Measurements from ENCODE around the gene C11orf52.
A peak's percentile ranks its signal among the peaks of the same experiment; 100 is the strongest.
"Not testable (repeated sequence)": the region's sequence is repeated elsewhere in the genome, so short reads cannot be mapped to it uniquely, and the experiment has no call there.

Gene C11orf52, protein sequence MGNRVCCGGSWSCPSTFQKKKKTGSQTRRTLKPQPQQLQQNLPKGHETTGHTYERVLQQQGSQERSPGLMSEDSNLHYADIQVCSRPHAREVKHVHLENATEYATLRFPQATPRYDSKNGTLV

DNA sequence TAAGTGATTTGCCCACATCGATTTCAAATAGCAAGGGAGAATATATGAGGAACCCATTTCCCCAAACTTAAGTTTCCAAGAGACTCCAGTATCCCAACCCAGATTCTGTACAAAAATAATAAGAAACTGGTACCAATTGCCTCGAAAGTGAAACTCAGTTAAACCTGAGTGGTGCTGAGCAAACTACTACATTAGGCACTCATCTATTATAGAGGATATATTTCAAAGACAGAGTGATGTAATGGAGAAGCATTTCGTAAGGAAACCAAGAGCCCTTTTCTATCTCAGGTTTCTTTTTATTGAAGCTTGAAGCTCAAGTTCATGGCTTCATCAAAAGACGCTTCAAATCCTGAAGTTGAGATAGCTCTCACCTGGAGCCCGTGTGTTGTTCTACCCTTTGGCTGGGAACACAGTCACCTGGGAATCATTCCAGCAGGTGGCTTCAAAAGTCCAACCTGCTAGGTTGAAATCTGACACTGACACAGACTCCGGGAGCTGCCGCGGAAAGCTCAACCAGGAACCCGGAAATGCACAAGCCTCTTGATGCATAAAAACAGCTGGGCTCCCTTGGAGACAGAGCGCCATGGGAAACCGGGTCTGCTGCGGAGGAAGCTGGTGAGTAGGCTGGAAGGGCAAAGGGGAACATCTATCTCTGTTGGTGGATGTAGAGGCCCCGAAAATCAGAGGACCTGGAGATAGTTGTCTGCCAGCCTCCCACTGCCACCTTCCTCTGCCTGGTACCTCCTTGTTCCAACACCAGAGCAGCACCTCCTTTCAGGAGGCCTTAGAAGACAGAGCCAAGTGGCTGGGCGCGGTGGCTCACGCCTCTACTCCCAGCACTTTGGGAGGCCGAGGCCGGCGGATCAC lies at the start of gene C11orf52:
Gene C11orf52, plus strand, starts transcription at position 524 of the 867 bp plus-strand sequence. Its CDS starts 60 bp downstream, at position 584.
- intact Hi-C loops (cut with DNase I): no loop called here
- peak in 1 of 42 donors; percentile 37 for DNase-seq

DNA sequence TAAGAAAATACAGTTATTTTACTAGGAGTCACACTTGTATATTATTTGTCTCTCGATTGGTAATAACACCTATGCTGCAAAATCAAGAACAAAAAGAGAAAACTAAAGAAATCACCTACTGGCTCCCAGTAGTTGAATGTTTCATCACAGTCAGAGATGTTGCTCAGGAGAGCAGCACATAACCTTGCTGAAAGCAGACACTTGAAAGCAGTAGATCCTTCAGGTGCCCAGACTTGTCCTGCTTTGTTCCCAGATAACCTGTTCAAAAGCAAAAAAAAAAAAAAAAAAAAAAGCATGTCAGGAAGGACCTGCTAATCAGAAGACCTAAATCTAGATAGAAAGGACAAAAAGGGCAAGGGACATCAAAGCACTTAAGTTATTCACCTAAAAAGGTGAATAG lies 48.6 kb upstream of the C11orf52 start:
- no peak for DNase-seq
- intact Hi-C loops (cut with DNase I): loop anchor here (10.0 kb wide), 1 partner anchor 215 kb away; the partner anchor contains the start of genes SDHD and TIMM8B

DNA sequence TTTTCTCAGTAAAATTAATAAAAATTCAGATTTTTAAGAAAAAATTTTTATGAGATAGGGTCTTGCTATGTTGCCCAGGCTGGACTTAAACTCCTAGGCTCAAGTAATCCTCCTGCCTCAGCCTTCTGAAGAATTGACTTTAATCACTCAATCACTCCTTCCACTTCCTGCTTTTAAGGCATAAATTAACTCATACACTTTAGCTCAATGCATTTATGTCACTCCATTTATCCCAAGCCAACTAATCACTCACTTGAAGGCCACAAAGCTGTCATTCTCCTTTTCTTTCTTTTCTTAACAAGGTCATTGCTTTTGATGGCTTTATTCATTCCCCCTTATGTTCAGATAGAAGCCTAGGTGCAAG lies 48.2 kb upstream of the C11orf52 start:
- intact Hi-C loops (cut with DNase I): loop anchor here (10.0 kb wide), 1 partner anchor 214 kb away; the partner anchor contains the start of genes SDHD and TIMM8B
- no peak for DNase-seq

DNA sequence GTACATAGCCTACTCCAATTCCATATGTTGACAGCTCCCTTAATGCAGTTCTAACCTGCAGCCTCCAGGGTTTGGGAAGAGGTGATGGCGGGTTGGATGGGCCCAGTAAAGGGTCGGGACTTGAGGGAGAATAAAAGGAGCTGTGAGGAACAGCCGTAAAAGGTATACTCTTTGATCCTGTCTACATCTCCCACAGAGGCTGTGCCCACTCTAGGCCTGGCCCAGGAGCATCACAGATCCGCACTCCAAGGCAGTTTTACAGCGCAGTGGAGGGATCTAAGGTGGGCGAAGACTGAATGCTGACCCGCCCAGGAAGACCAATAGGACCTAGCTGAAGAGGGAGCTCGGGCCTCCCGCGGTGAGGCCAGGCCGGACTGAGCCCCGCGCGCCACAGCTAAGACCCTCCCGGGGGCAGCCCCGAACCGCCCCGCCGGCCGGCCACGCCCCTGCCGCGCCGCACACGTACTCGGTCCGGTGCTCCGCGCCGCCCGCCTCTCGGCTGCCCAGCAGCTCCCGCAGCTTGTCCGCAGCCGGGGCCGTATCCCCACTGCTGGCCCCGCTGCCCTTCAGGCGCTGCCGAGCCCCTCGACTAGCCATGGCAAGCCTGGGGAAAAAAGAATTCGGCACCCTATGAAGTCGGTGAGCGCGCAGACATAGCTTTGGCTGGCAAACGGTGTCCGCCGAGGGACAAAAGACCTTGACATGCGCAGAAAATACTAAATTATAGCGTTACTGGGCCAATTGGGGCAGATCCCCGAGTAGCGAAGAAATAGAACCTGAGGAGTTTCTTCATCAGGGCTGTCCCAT lies 47.6 kb upstream of the C11orf52 start, which contains the start of gene ALG9:
Gene ALG9, minus strand, starts transcription at position 696 of the 807 bp plus-strand sequence. Its CDS starts 99 bp downstream, at position 597.
- intact Hi-C loops (cut with DNase I): loop anchor here (10.0 kb wide), 1 partner anchor 214 kb away; the partner anchor contains the start of genes SDHD and TIMM8B
- peak; percentile 67 to 95 (median 86) for DNase-seq

DNA sequence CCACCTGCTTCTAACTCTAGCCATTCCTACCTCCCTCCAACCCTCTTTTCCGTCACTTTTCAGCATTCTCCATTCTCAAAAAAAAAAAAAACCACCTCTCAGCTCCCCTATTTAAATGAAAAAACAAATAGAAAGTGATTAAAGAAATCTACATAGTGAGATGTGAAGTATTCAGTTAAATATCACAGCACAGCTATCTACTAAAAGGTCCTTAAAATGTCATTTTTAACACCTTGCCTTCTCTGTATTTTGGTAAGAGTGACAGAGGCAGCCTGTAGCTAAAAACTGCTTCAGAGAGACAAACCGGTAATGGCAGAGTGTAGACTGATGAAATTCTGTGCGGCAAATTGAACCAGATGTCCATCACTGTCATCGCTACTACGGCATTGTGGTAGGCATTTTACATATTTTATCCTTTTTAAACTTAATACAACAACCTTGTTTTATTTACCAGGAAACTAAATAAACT lies 47.0 kb upstream of the C11orf52 start:
- DNase-seq: no peak
- intact Hi-C loops (cut with DNase I): loop anchor here (10.0 kb wide), 1 partner anchor 213 kb away; the partner anchor contains the start of genes SDHD and TIMM8B

DNA sequence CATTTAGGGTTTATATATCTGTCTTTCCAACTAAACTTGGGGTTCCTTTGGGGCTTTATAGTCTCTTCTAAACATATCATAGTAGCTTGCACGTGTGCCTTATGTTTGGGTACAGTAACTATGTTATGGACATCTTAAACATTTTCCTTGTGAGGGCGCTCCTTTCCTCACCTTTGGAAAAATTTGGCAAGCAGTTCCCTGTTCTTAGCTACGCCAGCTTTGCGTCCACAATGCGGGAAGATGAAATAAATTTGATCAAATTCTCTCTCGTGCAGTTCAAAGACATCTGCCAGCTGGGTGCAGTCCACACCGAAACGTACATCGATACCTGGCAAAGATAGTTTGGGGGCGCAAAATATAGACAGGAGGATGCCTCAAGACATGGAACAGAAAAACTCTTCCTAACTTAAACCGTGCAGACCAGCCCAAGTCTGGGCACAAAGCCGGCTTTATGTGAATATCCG lies 40.3 kb upstream of the C11orf52 start:
- peak in 4 of 42 donors; percentile 10 to 30 (median 14) for DNase-seq
- intact Hi-C loops (cut with DNase I): loop anchor here (5.0 to 10.0 kb wide), 3 partner anchors 49 to 206 kb away; partner anchors contain the start of genes SDHD and TIMM8B

DNA sequence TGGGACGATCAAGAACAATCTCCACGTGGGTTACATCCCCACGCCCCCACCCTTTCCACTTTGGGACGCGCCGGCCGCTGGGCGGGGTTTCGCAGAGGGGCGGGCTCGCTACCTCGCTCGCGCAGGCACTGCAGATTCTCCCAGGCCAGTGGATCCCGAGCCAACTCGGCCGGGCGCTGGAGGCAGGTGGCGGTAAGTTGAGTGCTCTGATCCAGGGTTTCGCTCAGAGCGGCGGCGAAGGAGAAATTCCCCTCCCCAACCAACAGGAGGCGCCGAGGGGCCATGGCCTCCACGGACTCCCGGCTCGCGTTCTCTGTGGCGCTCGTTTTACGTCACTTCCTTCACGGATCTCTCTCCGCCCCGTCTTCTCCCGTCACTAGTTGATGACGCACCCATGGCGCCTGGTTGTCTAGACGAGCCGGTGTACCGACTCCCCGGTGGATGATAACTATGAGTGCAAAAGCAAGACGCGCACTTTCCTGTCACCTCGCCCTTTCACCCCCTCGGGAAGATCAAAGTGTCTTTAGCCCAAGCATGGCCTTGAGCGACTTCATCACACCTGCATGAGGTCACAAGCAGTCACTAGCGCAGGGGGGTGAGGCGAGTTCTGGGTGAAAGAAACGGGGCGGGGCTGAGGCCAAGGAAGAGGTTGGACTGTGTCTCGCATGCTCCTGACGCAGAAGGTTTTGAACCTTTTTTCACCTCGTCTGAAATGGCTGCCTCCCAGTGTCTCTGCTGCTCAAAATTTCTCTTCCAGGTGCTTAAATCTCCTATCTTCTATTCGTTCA lies 39.7 kb upstream of the C11orf52 start, which contains the start of the genes CFAP68 and FDXACB1:
Gene CFAP68, plus strand, starts transcription at position 693 of the 788 bp plus-strand sequence. Its CDS starts 20 bp downstream, at position 713.
Gene FDXACB1, minus strand, starts transcription at position 317 of the 788 bp plus-strand sequence. Its CDS starts 33 bp downstream, at position 284.
- peak; percentile 94 to 99 (median 98) for DNase-seq
- intact Hi-C loops (cut with DNase I): loop anchor here (5.0 to 10.0 kb wide), 3 partner anchors 48 to 206 kb away; partner anchors contain the start of genes SDHD and TIMM8B

DNA sequence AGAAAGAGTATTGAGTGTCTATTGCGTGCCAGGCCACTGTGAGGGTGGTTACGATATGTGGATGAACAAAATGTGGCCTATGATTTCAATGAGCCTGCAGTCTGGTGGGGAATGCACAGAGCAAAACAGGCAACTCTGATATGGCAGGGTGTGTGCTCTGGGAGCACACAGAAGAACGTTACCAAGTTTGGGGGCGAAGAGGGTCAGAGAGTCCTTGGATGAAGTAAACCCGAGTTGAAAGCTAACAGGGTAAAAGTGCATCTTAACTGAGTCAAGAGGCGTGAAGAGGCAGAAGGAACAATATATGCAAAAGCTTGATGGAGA lies 39.1 kb upstream of the C11orf52 start:
- no peak for DNase-seq
- intact Hi-C loops (cut with DNase I): loop anchor here (5.0 to 10.0 kb wide), 3 partner anchors 48 to 205 kb away; partner anchors contain the start of genes SDHD and TIMM8B

DNA sequence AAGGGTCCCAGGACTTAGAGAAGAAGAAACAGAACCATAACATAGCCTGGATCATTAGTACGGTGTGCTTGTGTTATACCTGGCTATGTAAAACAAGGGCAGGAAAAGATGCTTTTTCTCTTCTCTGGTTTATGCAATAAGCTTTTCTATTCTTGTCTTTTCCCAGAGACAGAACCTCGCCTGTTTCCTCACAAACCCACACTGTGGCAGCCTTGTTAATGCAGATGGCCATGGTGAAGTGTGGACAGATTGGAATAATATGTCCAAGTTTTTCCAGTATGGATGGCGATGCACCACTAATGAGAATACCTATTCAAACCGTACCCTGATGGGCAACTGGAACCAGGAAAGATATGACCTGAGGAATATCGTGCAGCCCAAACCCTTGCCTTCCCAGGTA lies 36.5 kb upstream of the C11orf52 start:
- DNase-seq: no peak
- intact Hi-C loops (cut with DNase I): no loop called here

DNA sequence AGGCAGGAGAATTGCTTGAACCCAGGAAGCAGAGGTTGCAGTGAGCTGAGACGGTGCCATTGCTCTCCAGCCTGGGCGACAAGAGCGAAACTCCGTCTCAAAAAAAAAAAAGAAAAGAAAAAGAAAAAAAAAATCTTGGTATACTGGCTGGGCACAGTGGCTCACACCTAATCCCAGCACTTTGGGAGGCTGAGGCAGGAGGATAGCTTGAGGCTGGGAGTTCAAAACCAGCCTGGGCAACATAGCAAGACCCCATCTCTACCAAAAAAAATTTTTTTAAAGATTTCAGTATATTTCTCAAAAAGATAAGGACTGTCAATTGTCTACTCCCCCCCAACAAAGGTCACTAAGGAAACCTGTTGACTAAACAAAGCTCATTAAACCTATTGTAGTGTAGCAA lies 33.7 kb upstream of the C11orf52 start:
- DNase-seq; intact Hi-C loops (cut with DNase I): not testable (repeated sequence)

DNA sequence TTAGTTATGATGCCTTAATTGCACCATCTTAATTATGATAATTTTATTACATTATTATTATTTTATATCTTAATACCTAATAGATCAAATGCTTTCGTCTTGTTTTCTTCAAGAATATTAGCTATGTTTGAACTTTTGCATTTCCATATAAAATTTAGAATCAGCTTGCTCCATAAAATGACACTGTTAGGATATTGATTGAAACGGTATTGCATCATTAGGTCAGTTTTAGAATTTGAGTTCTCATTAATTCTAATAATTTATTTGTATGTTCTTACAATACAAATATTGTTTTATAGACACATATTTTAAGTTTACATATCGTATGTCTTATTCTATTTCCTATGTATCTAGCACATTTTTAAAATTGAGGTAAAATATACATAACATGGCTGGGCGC lies 32.7 kb upstream of the C11orf52 start:
- intact Hi-C loops (cut with DNase I): no loop called here
- no peak for DNase-seq

DNA sequence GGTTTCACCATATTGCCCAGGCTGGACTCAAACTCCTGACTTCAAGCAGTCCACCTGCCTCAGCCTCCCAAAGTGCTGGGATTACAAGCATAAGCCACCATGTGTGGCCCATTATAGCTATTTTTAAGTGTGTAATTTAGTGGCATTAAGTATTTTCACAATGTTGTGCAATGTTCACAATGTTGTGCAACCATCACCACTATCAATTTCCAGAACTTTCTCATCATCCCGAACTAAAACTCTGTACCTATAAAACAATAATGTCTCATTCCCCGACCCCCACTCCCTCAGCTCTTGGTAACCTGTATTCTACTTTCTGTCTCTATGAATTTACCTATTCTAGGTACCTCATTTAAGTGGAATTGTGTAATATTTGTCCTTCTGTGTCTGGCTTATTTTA lies 31.9 kb upstream of the C11orf52 start:
- no peak for DNase-seq
- intact Hi-C loops (cut with DNase I): no loop called here

DNA sequence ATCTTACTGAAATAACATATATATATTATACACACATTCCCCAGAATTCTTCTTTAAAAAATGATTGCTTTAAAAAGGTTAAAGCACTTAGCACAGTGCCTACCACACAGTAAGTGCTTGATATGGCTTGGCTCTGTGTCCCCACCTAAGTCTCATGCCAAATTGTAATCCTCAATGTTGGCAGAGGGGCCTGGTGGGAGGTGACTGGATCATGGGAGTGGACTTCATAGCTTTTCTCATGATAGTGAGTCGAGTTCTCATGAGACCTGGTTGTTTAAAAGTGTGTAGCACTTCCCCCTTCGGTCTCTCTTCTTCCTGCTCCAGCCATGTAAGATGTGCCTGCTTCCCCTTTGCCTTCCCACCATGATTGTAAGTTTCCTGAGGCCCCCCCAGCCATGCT lies 13.3 kb upstream of the C11orf52 start:
- DNase-seq: no peak
- intact Hi-C loops (cut with DNase I): no loop called here

DNA sequence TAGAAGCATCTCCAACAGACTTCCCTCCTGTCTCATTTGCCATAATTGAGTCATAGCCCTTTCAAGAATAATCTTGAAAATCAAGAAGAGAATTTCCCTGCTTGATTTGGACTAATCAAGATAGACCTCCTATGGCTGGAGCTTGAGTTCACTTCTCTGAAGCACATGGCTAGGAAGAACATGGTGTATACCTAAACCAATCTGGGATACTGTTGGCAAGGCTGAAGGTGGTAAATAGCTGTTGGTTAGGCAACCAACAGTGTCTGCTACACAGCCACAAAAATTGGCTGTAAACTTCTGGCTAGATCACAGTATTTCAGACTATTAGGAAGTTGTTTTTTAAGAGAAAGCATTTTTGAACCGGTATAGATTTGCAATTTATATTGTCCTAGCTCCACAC lies 12.0 kb upstream of the C11orf52 start:
- intact Hi-C loops (cut with DNase I): no loop called here
- no peak for DNase-seq

DNA sequence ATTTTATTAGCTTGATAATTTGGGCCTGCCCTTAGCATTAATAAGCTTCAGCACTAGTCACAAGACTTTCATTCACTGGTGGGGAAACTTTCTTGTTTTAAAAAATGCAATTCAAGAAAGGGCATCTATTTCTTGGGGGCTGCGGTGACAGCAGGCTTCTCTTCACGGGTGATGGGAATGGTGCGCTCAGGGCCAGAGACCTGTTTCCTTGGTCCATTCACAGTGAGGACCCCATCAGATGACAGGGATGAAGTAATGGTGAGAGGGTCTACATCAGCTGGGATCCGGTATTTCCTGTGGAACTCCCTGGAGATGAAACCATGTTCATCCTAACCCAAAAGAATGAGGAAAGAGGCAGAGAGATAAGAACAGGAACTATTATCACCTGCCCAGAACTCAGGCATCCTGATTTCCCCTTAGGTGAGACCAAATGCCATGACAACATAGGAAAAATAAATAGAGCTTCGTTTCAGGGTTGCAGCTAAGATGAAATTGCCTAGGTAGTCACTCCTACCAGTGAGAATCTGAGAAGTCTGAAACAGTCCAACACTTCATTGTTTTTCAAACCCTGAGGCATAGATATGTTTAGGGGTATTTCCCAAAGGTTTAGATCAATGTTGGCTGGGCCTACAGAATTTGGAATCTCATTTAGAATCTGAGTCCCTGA lies 9.9 kb upstream of the C11orf52 start:
- DNase-seq: peak in 2 of 42 donors; percentile 37 to 48

DNA sequence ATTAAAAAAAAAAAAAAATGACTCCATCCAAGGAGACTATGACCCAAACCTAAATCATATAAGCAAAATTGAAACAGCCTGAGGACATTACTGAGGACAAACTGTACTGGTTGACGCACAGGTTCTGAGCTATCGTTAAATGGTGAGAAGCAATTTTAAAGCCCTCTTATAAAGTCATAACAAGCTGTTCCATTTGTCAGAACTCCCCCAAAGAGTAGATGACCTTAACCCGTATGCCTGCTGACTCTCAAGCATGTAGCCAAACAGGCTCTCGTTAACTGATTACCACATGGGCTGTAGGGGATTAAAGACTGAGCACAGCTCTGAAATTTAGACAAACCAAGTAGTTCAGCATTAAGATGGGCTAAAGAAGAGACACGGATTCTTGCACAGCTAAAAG lies 9.3 kb upstream of the C11orf52 start:
- intact Hi-C loops (cut with DNase I): no loop called here
- no peak for DNase-seq

More for the DNA sequence above, 9.9 kb upstream of the C11orf52 start:
- intact Hi-C loops (cut with DNase I): no loop called here
